NAMALWA (cell line): ENCODE measurements around the gene ACTR5.
A peak's percentile ranks its signal among the peaks of the same experiment; 100 is the strongest.
"Not testable (repeated sequence)": the region's sequence is repeated elsewhere in the genome, so short reads cannot be mapped to it uniquely, and the experiment has no call there.

Source experiments
- DNase-seq: peaks from one replicate; pipeline ENCODE4 v3.0.0-alpha.2; 2015; ENCODE audit warnings: low spot score

Gene ACTR5

DNA sequence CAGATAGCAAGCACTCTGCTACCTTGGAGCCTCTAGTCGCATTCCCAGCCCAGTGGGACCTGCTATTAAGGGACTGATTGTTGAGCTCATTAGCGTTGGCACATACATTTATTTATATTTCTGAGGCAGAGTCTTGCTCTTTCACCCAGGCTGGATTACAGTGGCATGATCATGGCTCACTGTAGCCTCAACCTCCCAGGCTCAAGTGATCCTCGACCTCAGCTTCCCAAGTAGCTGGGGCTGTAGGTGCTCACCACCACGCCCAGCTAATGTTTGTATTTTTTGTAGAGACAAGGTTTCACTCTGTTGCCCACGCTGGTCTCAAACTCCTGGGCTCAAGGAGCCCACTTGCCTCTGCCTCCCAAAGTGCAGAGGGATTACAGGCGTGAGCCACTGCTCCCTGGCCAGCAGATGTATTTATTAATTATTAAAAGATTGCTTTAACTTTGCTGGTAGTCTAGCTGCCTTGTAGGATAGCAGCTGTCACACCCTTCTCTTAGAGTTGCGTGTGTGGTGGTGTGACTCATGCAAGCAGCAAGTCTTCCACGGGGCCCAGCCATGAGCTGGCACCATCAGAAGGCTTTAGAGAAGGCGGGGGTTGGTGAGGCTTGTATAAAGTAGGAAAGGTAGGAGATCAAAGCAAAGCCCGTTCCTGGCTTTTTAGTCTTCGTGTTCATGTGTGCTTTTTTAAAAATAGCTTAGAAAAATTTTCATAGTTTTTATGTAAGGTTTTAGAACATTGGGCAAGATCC is 16.5 kb downstream of the ACTR5 start:
- DNase-seq = no peak

- DNase-seq = no peak
Measured at GRCh38 chr20:38766071-38766470, 17.8 kb downstream of the ACTR5 start.

DNA sequence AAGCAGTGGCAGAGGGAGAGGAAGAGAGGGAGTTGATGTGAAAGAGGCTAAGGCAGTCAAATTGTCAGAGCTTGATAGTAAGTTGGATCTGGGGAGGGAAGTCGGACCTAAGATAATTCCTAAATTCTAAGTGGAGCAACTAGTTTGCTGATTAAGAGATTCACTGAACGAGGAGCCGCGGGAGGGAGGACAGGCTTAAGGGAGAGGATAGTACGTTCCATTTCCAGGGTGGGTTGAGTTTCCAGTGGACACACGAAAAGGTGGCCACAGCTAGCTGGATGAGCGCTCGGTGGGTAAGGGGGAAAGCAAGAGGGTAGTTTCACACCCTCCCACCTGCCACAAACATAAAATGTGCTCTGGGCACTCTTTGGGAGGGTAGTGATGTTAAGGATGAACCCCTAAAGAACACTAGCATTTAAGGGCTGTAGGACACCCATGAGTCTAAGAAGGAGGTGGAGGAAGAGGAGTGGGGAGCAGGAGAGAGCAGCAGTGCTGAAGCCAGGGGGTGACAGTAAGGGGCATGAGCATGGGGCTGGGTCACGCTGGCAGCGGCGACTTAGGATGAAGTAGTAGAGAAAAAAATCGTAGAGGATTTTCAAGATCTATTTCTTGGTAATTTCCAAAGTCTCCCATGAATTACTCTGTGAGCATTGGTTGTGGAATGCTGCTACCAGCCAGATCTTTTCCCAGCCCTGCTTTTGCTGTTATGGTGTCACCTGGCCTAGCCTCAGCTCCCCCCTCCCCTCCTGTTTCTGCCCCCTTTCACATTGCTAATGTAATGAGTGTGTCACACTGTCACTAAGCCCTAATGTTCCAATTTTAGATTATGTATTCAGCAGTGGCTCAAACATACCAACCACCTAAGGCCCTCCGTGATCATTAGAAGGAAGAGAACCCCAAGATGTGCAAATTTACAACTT is 21.4 kb downstream of the ACTR5 start:
- no peak for DNase-seq

DNA sequence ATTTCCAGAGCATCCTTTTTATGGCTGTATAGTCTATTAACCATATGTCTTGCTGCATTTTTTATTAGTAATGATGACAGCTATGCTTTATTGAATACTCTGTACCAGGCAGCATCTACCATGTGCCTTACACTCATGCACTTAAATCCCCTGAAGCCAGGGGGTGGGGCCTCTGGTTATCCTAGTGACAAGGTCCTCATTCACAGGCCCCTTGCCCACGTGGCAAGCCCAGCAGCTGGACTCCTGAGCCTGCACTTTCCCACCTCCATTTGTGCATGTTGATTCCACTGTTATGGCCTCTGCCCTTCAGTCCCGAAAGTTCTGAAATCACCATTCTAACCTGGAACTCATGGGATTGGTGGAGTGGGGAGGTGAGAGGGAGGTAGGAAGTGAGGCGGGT is 22.3 kb downstream of the ACTR5 start:
- no peak for DNase-seq

DNA sequence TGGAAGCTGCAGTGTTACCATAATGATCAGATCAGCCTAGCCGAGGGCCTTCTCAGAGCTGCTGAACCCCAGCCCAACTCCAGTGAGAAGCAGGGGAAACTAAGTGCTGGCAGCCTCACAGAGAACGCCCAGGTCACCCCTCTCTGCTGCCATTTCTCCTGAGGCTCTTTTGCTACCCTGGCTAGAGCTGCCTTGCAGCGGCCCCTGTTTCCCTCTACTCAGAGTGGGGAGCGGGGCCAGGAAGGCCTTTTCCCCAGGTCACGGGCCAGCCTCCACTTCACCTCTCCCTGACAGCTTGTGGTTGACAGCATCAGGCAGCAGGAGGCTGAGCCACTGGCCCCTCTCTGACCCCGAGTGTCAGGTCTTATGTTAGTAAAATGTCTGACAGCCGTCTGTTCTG is 22.7 kb downstream of the ACTR5 start:
- DNase-seq = no peak

- no peak for DNase-seq
Measured at GRCh38 chr20:38771621-38772020, 23.4 kb downstream of the ACTR5 start.

GRCh38 chr20:38774167-38774566 is 25.9 kb downstream of the ACTR5 start:
- no peak for DNase-seq

DNA sequence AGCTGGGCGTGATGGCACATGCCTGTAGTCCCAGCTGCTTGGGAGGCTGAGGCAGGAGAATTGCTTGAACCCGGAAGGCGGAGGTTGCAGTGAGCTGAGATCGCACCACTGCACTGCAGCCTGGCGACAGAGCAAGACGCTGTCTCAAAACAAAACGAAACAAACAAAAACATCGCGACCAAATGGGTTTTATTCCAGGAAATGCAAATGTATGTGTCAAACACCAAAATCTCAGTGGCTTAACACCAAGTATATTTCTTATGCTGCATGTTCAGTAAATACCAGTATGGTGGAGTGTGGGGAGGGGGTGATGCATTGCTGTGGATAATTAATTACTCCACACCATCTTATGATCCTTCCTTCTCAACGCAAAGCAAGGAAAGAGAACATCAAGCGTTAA is 28.1 kb downstream of the ACTR5 start:
- DNase-seq = no peak

- DNase-seq = no peak
Measured at GRCh38 chr20:38779247-38780097, 31.2 kb downstream of the ACTR5 start.

DNA sequence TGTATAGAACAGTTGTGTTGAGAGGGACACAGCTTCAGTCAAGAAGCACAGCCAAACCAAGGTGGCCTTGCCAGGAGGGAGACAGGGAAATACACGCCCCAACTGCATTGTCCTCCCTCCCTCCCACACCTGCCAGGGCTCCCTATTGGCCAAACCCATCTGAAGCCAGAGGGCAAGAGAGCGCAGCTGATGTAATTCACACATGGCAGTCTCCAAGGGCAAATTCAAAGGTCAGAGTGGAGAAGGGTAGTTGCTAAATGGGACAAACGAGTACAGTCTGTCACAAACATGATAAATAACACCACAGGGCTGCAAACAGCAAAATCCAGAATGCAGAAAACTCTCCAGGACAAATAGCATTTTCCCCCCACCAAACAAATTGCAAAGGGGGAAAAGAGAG is 34.0 kb downstream of the ACTR5 start:
- DNase-seq = no peak

- DNase-seq = no peak
Measured at GRCh38 chr20:38787870-38788269, 39.6 kb downstream of the ACTR5 start.

DNA sequence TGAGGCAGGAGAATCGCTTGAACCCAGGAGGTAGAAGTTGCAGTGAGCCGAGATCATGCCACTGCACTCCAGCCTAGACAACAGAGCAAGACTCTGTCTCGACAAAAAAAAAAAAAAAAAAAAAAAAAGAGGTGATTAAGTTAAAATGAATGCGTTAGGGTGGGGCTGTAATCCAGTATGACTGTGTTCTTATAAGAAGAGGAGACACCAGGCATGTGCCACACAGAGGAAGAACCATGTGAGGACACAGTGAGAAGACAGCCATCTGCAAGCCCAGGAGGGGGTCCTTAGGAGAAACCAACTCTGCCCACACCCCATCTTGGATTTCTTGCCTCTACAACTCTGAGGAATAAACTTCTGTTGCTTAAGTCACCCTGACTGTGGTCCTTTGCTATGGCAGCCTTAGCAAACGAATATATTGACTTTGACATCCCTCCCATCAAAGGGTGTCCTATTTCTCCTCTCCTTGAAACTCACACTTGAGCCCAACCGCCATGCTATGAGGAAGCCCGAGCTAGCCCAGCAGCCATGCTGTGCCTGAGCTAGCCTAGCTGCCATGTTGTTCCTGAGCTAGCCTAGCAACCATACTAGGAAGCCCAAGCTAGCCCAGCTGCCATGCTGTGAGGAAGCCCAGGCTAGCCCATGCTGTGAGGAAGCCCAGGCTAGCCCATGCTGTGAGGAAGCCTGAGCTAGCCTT is 41.4 kb downstream of the ACTR5 start:
- no peak for DNase-seq

DNA sequence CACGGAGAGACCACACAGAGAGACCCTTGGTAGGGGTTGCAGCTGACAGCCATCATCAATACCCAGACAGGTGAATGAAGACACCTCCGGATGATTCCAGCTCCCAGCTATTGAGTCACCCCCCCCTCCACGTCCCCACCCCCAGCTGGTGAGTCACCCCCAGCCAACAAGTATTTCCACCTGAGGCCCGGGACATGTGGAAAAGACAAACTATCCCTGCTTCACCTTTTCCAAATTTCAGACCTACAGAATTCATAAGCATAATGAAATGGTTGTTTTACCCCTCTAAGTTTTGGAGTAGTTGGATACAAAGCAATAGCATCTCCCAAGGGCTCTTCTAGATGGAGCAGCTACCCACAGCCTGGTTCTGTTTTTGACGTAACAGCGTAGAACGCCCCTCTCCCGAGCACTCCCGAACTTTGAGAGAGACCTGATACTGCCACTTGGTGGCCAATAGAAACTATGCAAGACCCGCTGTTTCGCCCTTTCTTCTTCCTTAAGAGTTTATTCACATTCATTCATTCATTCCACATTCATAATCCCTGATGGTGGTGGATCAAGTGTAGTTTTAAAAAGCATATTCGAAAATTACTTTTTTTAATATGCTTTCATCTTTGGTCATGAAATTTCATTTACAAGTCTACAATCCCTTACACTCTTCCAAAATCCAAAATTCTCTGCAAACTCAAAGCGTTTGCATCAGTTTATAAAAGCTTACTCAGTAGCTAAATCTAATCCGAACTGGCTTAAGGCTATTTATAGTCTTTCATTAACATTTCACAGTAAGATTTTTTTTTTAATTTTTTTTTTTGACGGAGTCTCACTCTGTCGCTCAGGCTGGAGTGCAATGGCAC is 42.2 kb downstream of the ACTR5 start:
- peak; percentile 72 for DNase-seq

DNA sequence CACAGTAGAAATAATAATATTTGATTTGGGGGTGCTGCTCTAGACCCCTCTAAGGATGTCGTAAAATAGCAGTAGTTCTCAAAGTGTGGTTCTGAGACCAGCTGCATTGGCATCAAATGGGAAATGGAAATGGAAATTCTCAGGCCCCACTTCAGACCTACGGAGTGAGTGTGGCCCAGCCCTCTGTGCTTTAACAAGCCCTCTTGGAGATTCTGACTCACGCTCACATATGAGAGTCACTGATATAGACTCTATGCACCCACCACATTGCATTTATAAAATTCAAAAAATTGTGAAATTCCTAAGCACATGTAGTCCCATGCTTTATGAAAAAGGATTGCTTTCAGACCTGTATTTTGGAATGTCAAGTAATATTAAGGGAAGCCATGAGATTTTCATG is 43.0 kb downstream of the ACTR5 start:
- DNase-seq = no peak

DNA sequence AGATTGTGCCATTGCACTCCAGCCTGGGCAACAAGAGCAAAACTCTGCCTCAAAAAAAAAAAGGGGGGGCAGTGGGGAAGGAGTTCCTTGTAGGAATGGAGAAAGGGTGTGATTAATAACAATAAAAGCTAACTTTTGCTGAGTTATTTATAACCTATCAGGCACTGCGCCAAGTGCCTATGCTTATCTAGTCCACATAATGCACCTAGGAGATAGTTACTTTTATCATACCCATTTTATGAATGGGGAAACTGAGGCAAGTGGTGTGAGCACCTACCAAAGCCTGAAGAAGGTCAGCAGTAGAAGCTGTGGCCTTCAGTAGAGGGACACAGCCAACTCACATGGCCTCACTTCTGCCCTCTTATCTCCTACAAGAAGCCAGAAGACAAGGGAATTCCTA is 43.7 kb downstream of the ACTR5 start:
- no peak for DNase-seq

DNA sequence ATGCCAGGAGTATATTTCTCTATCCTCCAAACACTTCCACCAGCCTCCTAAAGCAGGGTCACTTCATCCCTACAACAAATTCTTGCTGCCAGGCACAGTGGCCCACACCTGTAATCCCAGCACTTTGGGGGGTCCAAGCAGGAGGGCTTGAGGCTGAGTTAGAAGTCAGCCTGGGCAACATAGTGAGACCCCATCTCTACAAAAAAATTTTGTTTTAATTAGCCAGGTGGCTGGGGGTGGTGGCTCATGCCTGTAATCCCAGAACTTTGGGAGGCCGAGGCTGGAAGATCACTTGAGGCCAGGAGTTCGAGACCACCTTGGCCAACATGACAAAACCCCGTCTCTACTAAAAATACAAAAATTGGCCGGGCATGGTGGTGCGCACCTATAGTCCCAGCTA is 45.8 kb downstream of the ACTR5 start:
- not testable (repeated sequence) for DNase-seq

- no peak for DNase-seq
Measured at GRCh38 chr20:38798266-38798665, 50.0 kb downstream of the ACTR5 start.

GRCh38 chr20:38799203-38799602 is 50.9 kb downstream of the ACTR5 start:
- no peak for DNase-seq

GRCh38 chr20:38800882-38801281 is 52.6 kb downstream of the ACTR5 start:
- DNase-seq = no peak

DNA sequence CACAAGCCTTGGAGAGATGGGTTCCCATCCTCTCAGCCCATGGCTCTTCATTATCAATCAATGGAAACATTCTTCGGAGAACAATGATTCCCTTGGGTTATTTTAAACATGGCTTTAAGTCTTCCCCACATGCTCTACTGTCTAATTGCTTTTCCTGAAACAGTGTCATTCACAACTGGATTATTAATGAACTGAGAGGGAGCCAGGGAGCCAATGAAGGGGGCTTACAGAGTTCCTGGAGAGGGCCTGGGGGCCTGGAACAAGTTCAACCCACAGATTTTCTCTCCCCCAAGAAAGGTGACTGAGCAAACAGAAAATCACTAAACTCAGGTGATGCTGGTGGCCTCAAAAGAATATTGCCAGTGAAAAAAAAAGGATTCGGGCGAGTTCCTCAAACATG is 56.0 kb downstream of the ACTR5 start:
- no peak for DNase-seq
